SKM-1 (cell line): ENCODE results near the gene RTCB.

ENCODE experiments used
- DNase-seq: peaks from one replicate; lab custom pipeline; 2025; ENCODE audit not compliant: unreplicated experiment; lab: John Stamatoyannopoulos, UW

RTCB gene

GRCh38 chr22:32340411-32340810 lies 71.6 kb downstream of the RTCB start:
- no peak for DNase-seq

DNA sequence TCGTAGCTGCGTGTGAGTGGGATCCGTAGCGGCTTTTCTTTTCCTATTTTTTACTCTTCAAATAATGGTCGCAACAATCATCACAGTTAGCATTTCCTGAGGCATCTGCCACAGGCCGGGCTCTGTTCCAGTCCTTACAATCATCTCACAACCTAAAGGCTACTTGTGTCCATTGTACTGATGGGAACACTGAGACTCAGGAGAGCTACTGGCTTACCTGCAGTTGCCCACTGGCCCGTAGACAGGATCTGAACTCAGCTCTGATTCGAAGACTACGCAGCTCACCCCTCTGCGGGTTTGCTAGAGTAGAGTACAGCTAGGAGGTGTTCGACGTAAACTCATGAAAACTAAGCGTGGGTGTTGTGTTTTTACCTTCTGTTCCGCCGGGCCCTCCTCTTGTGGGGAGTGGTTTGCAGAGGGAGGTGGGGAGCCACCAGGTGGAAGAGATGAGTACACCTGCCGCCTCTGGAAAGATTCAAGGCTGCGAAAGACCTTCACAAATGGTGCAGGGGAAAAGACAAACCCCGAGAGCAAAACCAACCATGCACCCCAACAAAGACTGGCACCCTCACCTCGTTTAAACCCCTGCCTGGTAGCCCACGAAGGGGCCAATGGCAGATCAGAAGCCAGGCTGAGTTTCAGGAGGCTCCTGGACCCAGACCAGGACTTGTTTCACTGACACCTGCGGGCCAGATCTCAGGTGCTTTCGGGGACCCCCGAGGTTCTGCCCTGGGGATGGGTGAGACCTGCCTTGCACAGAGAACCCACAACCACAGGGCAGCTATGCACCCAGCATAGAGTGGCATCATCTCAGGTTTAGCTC lies 72.6 kb downstream of the RTCB start:
- no peak for DNase-seq

- no peak for DNase-seq
Observed at GRCh38 chr22:32338757-32339156, 73.3 kb downstream of the RTCB start.
